Measurements from ENCODE around the gene AFF2.
"Not testable (repeated sequence)": the region's sequence is repeated elsewhere in the genome, so short reads cannot be mapped to it uniquely, and the experiment has no call there.

The AFF2 gene

DNA sequence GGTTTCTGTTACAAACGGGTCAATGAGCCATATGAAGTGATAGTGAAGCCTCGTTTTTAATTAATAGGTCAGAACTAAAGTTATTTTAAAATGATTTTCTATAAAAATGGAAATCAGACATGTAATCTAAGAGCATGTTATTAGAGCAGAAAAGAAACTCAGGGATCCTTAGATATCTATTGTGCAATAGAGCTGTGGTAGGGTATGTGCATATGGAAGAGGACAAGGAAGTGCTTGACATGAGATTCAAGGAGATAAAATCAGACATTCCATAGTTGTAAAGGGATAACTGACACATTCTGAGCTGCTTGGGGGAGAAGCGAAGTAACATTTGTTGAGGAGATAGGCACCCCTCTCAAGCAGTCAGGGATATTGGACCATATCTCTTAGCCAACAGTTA is 143.0 kb downstream of the AFF2 start:
- DNase-seq (ENCODE audit: low spot score) = no peak

DNA sequence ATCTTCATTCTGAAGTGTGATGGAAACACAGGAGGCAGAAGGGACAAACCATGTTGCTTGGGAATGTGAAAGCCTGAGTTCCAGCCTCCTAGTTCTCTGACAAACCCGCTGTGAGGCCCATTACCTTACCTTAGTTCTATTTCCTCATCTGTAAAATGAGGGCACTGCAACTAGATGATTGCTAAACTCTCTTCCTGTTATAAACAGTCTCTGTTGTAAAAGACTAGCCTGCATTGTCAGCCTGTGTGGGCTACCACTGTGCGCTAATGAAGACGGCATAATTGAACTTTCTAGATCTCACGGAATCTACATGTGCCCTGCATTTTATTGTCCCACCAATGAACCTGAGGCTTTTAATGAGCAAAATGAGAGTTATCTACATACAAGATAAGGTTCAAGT is 147.2 kb downstream of the AFF2 start:
- DNase-seq (ENCODE audit: low spot score) = no peak

DNA sequence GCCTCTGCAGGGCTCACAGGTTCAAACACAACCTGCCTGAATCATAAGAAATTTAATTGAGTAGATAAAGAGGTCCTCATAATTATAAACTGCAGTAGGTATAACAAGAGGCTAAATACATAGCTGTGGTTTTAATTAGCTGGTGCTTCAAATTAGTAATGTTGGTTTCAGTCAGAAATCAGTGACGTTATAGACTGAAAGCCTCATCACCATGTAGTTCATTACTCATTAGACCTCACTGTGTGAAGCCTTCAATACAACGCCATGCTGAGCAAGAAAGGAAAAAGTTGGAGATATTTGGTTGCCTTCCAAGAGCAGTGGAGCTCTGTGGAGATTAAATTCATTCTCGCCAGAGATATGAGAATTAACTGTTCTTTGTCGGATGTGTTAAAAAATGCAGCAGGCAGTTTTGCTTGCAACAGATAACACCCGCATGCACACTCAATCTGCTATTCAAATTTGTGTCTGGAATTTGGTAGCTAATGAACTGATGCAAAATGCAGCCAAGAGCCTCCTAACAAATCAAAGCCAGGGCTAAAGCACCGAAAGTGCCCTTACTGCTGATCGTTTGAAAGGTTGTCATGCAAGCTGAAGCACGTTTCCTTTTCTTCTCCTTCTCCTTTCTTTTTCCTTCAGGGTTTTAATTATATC is 148.9 kb downstream of the AFF2 start:
- no peak for DNase-seq (ENCODE audit: low spot score)

DNA sequence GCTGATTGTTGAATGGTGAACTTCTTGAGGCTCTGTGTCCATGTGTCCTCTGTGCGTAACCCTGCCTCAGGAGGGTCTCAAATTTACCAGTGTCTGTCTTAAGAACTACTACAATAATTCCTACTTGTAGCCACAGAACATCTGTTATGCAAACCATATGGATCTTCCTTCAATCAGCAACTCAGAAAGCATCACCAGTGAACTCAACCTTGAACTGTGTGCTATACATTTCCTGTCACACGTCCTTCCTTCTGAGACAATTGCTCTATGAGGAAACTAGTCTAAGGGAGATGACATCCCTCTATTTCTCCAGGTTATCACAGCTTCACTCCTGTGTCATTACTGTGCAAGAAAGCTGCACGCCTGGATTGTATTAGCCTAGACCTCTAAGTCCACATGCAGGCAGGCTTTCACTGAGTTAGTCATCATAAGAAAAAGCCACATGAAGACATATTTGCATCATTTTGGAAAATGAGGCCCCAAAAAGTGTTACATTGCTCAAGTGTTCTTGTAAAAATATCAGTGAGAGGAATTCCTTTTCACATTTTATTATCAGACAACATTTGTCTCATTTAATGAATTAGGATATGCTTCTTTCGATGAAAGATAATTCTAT is 157.8 kb downstream of the AFF2 start:
- DNase-seq (ENCODE audit: low spot score) = no peak

DNA sequence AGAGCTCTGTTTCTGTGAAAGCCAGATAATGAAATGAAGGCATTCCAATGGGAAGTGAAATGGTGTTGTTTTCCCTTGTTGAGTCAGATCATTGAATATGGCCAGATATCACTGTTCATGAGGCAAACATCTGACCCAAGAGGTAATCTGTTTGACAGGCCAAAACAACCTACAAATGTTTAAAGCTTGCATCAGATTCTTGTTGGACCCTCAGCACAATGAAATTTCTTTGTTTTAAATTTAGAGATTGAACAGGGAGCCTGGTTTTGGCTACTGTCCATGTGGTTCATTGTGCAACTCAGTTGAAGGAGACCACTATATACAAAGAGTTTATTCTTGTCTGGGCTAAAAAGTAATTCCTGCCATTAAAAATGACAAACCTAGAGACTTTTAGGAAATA is 159.1 kb downstream of the AFF2 start:
- DNase-seq (ENCODE audit: low spot score) = no peak

DNA sequence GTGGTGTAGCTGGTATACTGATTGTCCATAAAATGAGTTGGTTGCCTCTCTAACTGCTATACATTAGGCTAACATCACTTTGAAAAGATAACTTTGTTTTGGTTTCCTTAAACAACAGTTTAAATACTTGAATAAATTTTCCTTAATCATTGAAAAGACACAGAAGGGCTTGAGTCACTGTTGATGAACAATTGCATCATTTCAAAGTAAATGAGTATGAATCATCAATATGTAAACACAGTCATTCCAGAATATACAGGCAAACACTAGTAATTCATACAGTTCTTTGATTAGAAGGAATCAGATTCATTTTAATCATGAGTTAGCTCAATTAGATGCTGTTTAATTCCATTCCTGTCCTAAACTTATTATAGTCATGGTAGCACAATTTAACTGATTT is 160.6 kb downstream of the AFF2 start:
- no peak for DNase-seq (ENCODE audit: low spot score)

DNA sequence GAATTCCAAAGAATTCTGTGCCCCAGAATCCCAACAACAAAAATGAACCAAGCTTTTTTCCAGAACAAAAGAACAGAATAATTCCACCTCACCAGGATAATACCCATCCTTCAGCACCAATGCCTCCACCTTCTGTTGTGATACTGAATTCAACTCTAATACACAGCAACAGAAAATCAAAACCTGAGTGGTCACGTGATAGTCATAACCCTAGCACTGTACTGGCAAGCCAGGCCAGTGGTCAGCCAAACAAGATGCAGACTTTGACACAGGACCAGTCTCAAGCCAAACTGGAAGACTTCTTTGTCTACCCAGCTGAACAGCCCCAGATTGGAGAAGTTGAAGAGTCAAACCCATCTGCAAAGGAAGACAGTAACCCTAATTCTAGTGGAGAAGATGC is 161.6 kb downstream of the AFF2 start:
- DNase-seq (ENCODE audit: low spot score) = no peak

DNA sequence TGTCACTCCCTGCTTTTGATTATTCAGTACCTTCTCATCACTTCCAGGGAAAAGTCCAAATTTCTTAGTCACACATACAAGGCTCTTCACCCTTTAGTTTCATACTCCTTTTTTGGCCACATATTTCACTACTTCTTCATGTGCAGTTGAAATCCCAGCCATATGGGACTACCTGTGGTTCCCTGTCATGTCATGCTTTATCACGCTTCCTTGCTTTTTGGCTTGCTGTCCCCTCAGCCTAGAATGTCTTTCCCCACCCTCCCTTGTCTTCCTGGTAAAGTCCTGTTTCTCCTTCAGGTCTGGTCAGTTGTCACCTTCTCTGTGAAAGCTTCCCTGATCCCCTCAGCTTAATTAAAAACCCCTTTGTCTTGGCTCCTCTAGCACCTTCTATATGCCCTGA is 163.8 kb downstream of the AFF2 start:
- DNase-seq (ENCODE audit: low spot score) = no peak

DNA sequence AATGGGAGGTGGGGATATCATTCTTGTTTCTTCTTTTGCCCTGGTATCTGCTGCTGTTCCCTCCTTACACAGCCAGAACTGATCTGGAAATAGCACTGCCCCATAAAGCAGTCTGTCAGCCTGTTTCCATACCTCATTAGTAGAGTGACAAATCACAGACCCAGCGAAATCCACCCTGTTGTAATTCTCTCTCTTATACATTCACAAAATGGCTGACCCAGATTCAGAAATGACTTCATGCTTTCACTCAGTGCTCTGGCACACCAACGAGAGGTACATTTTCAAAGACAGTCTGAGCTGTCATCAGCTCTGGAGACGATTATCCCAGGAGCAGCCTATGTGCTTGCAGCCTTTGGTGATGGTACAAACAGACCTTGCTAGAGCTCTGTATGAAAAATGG is 164.6 kb downstream of the AFF2 start:
- DNase-seq (ENCODE audit: low spot score) = no peak

DNA sequence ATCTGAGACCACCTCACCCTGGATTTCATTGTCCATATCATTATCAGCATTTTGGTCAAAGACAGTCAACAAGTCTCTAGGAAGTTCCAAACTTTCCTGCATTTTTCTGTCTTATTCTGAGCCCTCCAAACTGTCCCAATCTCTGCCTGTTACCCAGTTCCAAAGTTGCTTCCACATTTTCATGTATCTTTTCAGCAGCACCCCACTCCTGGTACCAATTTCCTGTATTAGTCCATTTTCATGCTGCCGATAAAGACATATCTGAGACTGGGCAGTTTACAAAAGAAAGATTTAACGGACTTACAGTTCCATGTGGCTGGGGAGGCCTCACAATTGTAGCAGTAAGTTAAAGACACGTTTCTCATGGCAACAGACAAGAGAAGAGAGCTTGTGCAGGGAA is 168.8 kb downstream of the AFF2 start:
- not testable (repeated sequence) for DNase-seq (ENCODE audit: low spot score)

DNA sequence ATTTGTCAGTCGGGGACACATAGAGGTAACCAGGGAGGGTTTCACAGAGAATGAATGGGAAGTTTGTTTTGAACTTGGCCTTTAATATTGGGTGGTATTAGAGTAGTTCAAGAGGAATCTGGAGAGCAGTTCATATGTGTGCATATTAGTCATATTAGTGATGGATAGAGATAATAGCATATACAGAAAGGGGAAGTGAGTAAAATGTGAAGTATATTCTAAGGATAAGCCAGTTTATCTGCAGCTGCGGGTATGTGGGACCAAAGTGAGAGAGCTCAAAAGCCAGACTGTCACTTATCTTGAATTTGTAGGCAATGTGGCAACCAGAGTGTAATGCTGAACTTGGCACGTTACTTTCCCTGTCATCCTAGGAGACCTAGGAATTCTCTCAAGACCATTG is 169.9 kb downstream of the AFF2 start:
- no peak for DNase-seq (ENCODE audit: low spot score)

DNA sequence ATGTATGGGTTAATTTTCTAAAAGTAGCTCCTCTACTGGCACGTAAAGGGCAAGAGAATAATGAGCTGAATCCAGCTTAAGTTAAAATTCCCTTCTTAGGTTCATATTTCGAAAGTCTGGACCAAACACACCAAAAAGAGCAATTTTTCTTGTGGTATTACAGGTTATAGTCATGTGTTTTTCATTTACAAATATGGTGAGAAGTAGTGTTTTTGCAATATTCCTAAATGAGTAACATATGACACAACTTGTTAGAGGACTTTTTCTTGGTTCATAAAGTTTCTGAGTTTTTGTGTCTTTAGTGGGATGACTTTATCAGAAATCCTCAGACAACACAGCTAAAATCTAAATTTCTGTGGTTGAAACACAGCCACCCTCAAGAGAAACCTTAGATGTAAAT is 172.1 kb downstream of the AFF2 start:
- DNase-seq (ENCODE audit: low spot score) = no peak

DNA sequence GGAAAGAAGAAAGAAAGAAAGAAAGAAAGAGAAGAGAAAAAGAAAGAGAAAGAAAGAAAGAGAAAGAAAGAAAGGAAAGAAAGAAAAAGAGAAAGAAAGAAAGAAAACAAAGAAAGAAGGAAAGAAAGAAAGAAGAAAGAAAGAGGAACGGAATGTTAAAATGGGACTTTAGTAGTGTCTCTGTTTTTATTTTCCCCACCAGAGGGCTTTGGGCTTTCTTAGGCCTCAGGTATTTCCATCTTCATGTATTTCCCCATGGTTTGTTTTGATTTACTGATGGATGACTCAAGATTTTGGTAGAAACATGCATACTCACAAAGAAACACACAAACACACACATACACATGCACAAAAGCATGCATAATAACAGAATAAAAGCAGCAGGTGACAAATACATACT is 181.2 kb downstream of the AFF2 start:
- DNase-seq (ENCODE audit: low spot score) = no peak

DNA sequence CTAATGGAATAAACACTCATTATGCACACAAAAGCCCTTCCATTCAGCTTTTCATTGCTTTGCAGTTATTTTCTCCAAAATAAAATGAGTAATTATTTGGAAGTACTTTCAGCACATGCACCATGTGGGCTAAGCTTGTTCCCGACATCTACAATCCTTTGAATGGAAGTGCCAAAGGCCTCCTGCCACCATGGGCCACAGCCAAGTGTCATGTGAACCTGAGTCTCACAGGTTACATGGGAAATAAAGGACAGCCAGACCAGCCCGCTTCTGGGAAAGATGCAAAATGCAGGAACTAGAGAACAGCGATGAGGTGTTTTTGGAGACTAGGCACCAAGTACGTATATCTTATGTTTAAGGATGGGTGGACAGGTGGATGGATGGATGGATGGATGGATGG is 181.8 kb downstream of the AFF2 start:
- DNase-seq (ENCODE audit: low spot score) = no peak

DNA sequence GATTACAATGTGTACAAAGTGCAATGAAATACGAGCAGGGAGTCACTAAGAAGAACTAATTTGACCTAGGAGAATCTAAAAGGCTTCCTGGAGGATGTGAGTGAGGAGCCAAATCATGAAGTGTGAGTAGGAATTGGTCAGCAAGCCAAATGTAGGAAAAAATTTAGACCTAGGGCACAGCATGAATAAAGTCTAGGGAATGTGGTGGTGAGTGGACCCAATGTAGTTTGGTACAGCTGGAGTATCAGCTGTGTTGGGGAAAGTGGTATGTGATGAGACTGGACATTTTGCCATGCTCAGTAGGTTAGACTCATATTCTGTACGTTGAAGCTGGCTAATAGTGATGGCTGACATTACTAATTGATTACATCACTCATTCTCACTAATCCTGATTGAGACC is 191.0 kb downstream of the AFF2 start:
- DNase-seq (ENCODE audit: low spot score) = no peak

DNA sequence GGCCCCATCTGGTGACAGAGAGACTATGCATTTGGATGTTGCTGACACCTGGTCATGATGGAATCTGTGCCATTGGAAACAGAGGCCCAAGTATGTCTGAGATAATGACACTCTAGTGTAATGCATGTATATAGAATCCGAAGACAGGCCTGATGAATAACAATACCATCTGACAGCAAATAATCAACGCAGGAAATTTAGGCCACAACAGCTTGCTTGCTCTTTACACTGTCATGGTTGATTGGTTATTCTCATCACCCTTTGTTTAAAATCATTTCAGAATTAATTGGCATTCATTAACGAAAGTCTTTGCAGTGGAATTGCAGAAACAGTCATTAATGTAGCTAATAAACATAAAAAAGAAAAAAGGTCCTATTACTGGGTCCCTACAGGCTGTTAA is 194.8 kb downstream of the AFF2 start:
- DNase-seq (ENCODE audit: low spot score) = no peak

DNA sequence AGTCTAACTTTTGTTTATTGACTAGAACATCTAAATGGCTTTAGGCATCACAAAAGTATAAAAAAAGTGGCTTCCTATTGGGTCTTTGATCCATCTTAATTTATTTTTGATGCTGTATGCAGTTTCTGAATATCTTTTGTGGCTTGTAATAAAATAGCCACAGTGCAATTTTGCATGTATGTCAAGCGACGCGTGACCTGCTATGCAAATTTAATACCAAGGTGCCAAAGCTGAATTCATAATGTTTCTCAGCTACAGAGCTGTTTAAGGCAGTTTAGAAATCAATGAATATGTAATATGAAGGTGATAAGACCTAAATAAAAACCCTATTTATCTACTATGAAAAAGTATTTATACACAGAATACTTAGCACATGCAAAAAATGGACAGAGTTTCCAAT is 197.8 kb downstream of the AFF2 start:
- DNase-seq (ENCODE audit: low spot score) = no peak

DNA sequence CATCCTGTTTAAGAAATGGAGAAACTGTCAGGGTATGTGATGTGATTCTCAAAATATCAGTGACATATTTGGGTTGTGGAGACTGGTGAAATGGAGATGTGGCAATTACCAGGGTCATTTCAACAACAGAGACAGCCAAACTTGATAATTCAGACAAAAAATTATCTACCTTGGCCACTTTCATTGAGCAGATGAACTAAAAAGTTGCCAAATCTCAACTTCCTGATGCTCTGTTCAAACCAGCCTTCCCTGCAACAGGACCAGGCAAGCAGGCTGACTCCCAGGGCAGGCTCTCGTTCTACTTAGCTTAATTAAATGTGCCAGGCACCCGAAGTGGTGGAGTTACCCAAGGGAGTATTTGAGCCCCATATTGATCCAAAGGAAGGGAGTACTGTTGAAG is 199.6 kb downstream of the AFF2 start:
- no peak for DNase-seq (ENCODE audit: low spot score)

DNA sequence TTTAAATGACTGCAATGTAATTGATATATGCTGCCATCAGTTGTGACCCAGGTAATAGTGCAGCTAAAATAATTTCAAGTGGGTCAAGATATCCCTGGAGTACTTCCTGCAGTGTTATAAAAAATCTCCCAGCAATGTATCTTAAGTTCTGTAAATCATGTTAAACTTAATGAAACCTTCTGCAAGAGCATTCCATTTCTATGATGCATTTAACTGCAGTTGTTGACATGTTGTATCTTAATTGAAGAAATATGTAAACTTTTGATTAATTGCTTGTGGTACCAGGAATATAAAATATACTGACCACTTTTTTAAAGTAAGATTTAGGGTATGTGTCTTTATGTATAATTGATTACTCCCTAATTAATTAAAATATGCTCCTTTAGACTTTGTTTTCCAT is 213.6 kb downstream of the AFF2 start:
- DNase-seq (ENCODE audit: low spot score) = no peak

DNA sequence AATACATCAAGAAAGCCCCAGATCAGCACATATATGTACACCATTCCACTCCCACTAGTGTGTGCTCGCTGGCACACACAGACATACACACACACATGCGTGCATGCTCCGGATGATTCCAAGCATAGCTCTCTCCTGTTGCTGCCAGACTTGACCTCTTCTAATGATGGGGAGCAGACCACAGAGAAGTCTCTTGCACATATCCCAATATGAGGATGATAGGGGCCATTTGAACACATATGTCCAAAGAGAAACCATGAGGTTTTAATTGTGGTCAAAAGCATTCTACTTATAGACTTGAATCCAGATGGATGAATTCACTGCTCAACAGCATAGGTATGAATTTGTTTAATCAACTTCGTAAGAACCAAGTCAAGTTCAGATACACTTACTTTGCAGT is 214.9 kb downstream of the AFF2 start:
- no peak for DNase-seq (ENCODE audit: low spot score)

DNA sequence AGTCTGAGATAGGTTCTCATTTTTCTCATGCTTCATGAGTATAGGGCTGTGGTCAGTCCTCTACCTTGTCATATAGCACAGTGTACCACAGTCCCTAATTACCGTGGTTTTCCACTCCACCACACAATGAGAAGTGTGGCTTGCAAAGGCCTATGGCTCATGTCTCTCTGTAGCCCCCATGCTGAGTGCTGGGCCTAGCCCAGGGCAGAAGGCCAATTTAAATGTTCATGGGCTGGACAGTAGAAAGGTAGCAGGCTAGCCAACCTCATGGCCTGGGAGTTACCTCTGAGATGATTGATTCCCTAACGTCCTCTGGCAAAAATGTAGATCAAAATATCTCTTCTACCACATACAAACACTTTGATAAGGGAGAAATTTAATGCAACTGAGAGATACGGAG is 222.5 kb downstream of the AFF2 start:
- DNase-seq (ENCODE audit: low spot score) = no peak

DNA sequence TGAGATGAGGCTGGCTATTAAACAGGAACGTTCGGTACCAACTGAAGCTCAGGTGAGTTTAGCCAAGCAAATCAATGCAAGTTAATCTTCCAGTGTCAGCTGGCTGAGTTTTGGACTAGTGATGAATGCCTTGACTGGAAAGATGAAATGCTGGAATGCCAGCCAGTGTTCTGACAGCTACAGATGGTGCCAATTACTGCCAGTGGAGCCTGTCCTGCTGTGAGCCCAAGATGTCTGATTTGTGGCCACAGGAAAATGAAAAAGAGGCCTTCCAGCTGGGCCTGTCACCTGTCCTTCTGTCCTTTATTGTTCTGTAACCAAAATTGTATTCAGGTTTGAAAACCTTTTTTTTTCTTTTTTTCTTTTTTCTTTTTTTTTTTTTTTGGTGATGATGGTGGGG is 223.1 kb downstream of the AFF2 start:
- no peak for DNase-seq (ENCODE audit: low spot score)

DNA sequence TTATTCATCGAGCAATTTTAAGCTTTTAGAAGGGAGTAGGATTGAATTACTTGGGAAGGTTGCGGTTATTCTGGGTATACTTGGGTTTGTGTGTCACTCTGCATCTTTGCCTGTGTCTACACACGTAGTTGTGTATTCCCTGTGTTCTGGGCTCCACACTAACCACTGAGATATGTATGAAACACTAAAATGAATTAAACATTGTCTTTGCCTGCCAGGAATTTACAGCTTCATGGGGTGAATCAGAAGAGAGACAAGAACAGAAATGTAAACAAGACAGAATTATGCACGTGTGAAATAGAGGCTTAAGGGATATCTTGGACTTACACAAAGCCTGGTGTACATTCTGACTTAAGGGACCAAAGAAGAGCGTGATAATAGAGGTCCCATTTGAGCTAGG is 228.5 kb downstream of the AFF2 start:
- no peak for DNase-seq (ENCODE audit: low spot score)

DNA sequence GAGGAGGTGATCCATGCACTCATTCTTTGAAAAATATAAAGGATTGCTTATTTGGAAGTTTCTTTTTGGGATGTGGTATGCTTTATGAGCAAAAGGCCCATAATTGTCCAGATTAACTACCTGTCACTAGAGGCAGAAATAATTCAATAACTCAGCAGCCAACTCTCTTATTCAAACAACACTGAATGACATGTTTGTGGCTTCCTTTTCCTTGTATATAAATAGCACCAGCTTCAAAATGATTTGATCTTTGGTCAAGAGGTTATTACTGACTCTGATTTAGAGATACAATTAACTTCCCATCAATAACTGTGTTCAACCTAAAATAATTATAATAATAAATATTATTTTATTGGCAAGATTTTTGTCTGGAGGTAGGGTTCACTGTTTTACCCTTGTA is 232.3 kb downstream of the AFF2 start:
- no peak for DNase-seq (ENCODE audit: low spot score)

DNA sequence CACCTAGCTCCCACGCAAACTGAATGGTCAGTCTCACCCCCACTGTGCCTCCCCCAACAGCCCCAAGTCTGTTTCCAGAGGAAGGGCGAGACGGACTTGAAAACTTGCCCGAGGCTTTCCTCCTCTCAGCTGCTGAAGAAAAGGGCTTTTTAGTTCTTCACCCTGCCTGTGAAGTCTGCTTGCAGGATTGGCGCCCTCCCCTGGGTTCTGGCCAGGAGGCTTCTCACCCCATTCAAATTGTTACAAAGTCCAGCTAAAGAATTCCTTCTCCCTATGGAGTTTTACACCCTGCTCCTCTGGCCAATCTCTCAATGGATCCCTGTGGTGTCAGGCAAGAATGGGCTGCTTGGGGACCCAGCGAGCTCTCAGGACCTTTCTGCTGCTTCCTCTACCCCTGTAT is 241.0 kb downstream of the AFF2 start:
- DNase-seq (ENCODE audit: low spot score) = no peak
